HEK293 (cell line): ENCODE data around the gene SLC25A39.

Experiments used
- CTCF ChIA-PET: fragments of 350-600 bp; formaldehyde crosslinking; extraction: SDS; loops from one replicate; lab custom pipeline; 2021; ENCODE audit warnings: antibody characterized with exemption; lab: Yijun Ruan, JAX
- POLR2A ChIA-PET: fragments of 300-600 bp; formaldehyde crosslinking; extraction: SDS; loops from one replicate; lab custom pipeline; 2020; ENCODE audit warnings: antibody characterized with exemption, inconsistent platforms; lab: Yijun Ruan, JAX
- H3K27ac ChIP-seq: fragments of 200-500 bp; sonication (Bioruptor generic); 2 replicates; pipeline ENCODE4 v1.5.1; 2014; ENCODE audit warnings: low read depth, low read length, control low read depth, inconsistent platforms; ENCODE audit errors: extremely low read depth
- H3K36me3 ChIP-seq, 2 experiments: fragments of 200-500 bp in 1 of 2; sonication (Bioruptor generic) in 1 of 2; 1 replicate in 1 of 2; 2 replicates in 1 of 2; pipeline ENCODE4 v1.5.1; 2014 to 2017; ENCODE audit warnings: inconsistent platforms in 2 of 2, low read length in 2 of 2; ENCODE audit not compliant: control insufficient read depth in 2 of 2, insufficient read depth in 1 of 2
- H3K4me1 ChIP-seq: fragments of 200-500 bp; sonication (Bioruptor generic); 2 replicates; pipeline ENCODE4 v1.5.1; 2014; ENCODE audit warnings: mild to moderate bottlenecking, low read length, inconsistent platforms; ENCODE audit not compliant: control insufficient read depth, insufficient read depth
- H3K4me3 ChIP-seq: 2 replicates; pipeline ENCODE4 v1.5.1; 2011; ENCODE audit warnings: low read depth, mild to moderate bottlenecking, control low read depth, low read length, moderate library complexity
- H3K9me3 ChIP-seq: fragments of 200-500 bp; sonication (Bioruptor generic); 2 replicates; pipeline ENCODE4 v1.5.1; 2014; ENCODE audit warnings: low read depth, low read length, inconsistent platforms; ENCODE audit not compliant: control insufficient read depth, insufficient read depth
- BCL11A ChIP-seq: fragments of 450-650 bp; formaldehyde crosslinking; IDR thresholded peaks from 2 replicates; pipeline ENCODE4 v1.5.1; 2016; ENCODE audit warnings: low read depth, missing biosample characterization, missing genetic modification characterization
- BCL11B ChIP-seq: fragments of 450-650 bp; formaldehyde crosslinking; IDR thresholded peaks from 2 replicates; pipeline ENCODE4 v1.5.1; 2016; ENCODE audit warnings: low read depth, missing biosample characterization, missing genetic modification characterization
- GFI1B ChIP-seq: fragments of 450-650 bp; formaldehyde crosslinking; IDR thresholded peaks from 2 replicates; pipeline ENCODE4 v1.5.1; 2016; ENCODE audit warnings: missing biosample characterization, missing genetic modification characterization
- INSM2 ChIP-seq: fragments of 450-650 bp; formaldehyde crosslinking; IDR thresholded peaks from 2 replicates; pipeline ENCODE4 v1.5.1; 2016; ENCODE audit warnings: missing biosample characterization, missing genetic modification characterization
- KLF7 ChIP-seq: fragments of 450-650 bp; formaldehyde crosslinking; IDR thresholded peaks from 2 replicates; pipeline ENCODE4 v1.5.1; 2016; ENCODE audit warnings: missing biosample characterization, missing genetic modification characterization, borderline replicate concordance
- KLF9 ChIP-seq: fragments of 450-650 bp; formaldehyde crosslinking; IDR thresholded peaks from 2 replicates; pipeline ENCODE4 v1.5.1; 2016; ENCODE audit warnings: missing biosample characterization, missing genetic modification characterization, low read depth
- SETDB1 ChIP-seq: IDR thresholded peaks from one replicate; pipeline ENCODE4 v1.6.1; 2017; ENCODE audit warnings: mild to moderate bottlenecking, low read length, moderate library complexity, mixed read lengths; ENCODE audit not compliant: insufficient read length
- ZBTB10 ChIP-seq: fragments of 450-650 bp; formaldehyde crosslinking; IDR thresholded peaks from 2 replicates; pipeline ENCODE4 v1.5.1; 2016; ENCODE audit warnings: missing biosample characterization, missing genetic modification characterization
- ZBTB21 ChIP-seq: fragments of 450-650 bp; formaldehyde crosslinking; IDR thresholded peaks from 2 replicates; pipeline ENCODE4 v1.5.1; 2017; ENCODE audit warnings: missing biosample characterization, missing genetic modification characterization
- ZBTB8A ChIP-seq: fragments of 450-650 bp; formaldehyde crosslinking; IDR thresholded peaks from 2 replicates; pipeline ENCODE4 v1.5.1; 2016; ENCODE audit warnings: missing biosample characterization, missing genetic modification characterization
- ZNF16 ChIP-seq: fragments of 450-650 bp; formaldehyde crosslinking; IDR thresholded peaks from 2 replicates; pipeline ENCODE4 v1.5.1; 2016; ENCODE audit warnings: low read depth, missing biosample characterization, missing genetic modification characterization
- ZNF324 ChIP-seq: fragments of 450-650 bp; formaldehyde crosslinking; IDR thresholded peaks from 2 replicates; pipeline ENCODE4 v1.5.1; 2016; ENCODE audit warnings: missing biosample characterization, missing genetic modification characterization
- ZNF544 ChIP-seq: fragments of 450-650 bp; formaldehyde crosslinking; IDR thresholded peaks from 2 replicates; pipeline ENCODE4 v1.5.0; 2017; ENCODE audit warnings: missing biosample characterization, missing genetic modification characterization
- ZNF548 ChIP-seq: fragments of 450-650 bp; formaldehyde crosslinking; IDR thresholded peaks from 2 replicates; pipeline ENCODE4 v1.5.1; 2016; ENCODE audit warnings: missing biosample characterization, missing genetic modification characterization
- ZNF571 ChIP-seq: fragments of 450-650 bp; formaldehyde crosslinking; IDR thresholded peaks from 2 replicates; pipeline ENCODE4 v1.5.0; 2017; ENCODE audit warnings: missing biosample characterization, missing genetic modification characterization
- ZNF623 ChIP-seq: fragments of 450-650 bp; formaldehyde crosslinking; IDR thresholded peaks from 2 replicates; pipeline ENCODE4 v1.5.1; 2016; ENCODE audit warnings: missing biosample characterization, missing genetic modification characterization
- ZNF645 ChIP-seq: fragments of 450-650 bp; formaldehyde crosslinking; IDR thresholded peaks from 2 replicates; pipeline ENCODE4; 2016; ENCODE audit warnings: missing biosample characterization, missing genetic modification characterization
- ZNF664 ChIP-seq: fragments of 450-650 bp; formaldehyde crosslinking; IDR thresholded peaks from 2 replicates; pipeline ENCODE4 v1.5.1; 2016; ENCODE audit warnings: missing biosample characterization, missing genetic modification characterization
- ZNF777 ChIP-seq: fragments of 450-650 bp; formaldehyde crosslinking; IDR thresholded peaks from 2 replicates; pipeline ENCODE4 v1.5.1; 2017; ENCODE audit warnings: missing biosample characterization, missing genetic modification characterization, borderline replicate concordance
- TF ChIP-seq, protein P1 (sequence below): fragments of 450-650 bp; formaldehyde crosslinking; IDR thresholded peaks from 2 replicates; pipeline ENCODE4 v1.5.1; 2016; ENCODE audit warnings: missing biosample characterization, missing genetic modification characterization

The SLC25A39 gene

GRCh38 chr17:44317545-44317944 is 7.1 kb downstream of the SLC25A39 start:
- no peak overlapping the region for H3K27ac ChIP-seq
- H3K4me1 ChIP-seq: peaks cover 4% of the 10 kb centered on the region; the same call in 1 of the 2 replicates
- H3K4me3 ChIP-seq: no peak overlapping the region
- POLR2A ChIA-PET: interaction anchor here (1.9 to 6.5 kb wide), 4 partner anchors 9 to 126 kb away, joined by 7 to 38 read pairs (median 8); partner anchors contain the start of genes RUNDC3A and UBTF
- H3K36me3 ChIP-seq: peaks cover 3 to 40% of the 10 kb centered on the region in 2 experiments; a peak in 2 of 3 replicates
- no peak for TF ChIP-seq GFI1B
- no peaks in the 10 kb centered on the region for H3K9me3 ChIP-seq
- CTCF ChIA-PET: interaction anchor here (0.9 to 2.1 kb wide), 3 partner anchors 14 to 216 kb away, joined by 4 to 5 read pairs (median 5); no protein-coding TSS in a partner anchor

DNA sequence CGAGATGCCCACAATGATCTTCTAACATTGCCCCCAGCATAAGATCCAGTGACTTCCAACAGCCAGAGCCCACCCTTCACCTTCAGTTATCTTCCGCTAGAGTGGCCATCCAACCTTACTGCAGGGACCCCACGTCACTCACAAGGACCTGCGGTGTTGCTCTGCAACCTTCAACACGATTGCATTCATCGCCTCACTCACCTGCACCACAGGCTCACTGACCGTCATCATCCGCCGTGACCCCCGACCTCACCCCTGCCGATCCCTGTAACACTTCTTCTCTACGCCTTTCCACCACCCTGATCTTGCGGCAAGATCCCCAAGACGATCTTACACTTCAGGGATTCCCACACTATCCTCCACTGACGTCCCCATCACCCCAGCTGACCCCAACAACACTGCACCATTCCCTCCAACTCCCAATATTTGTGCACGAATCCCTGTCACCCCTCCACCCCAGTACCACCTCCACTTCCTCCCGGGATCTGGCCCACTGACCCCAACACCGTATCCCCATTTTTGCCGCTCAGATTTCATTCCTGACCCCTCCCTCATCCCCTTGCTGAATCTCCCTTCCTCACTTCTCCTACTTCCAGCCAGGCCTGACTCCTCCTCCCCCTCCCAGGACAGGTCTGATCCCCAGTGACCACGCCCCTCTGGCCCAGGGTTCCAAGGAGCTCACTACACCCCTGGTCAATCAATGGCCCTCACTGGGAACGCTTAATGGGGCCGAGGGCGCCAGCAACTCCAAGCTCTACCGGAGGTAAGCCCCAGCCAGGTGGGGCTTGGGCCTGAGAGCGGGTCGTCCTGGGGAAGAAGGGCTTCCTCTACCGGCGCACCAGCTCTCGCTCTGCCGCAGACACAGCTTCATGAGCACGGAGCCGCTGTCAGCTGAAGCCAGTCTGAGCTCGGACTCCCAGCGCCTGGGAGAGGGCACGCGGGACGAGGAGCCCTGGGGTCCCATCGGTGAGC is 8.6 kb downstream of the SLC25A39 start:
- CTCF ChIA-PET: interaction anchor here (0.5 to 2.1 kb wide), 8 partner anchors 15 to 252 kb away, joined by 3 to 10 read pairs (median 4); no protein-coding TSS in a partner anchor
- Histone ChIP-seq H3K9me3 (no peaks in the 10 kb centered on the region), H3K27ac (no peak overlapping the region), H3K36me3 (peaks cover 0 to 25% of the 10 kb centered on the region in 2 experiments; a peak in 1 of 3 replicates), H3K4me3 (peak overlapping the region; percentile 12), H3K4me1 (peaks cover 4% of the 10 kb centered on the region; the same call in 1 of the 2 replicates)
- POLR2A ChIA-PET: interaction anchor here (0.5 to 6.5 kb wide), 12 partner anchors 8 to 124 kb away, joined by 3 to 38 read pairs (median 8); partner anchors contain the start of genes ATXN7L3, RUNDC3A, SLC25A39 and UBTF
- peak; percentile 31; the same call in 1 of the 2 replicates for TF ChIP-seq ZBTB21 (tag by site-specific recombination)
- TF ChIP-seq SETDB1: no peak
- 0 out of 2 replicates have a peak, but pooled peaks have one; percentile 10 for TF ChIP-seq ZNF777 (tag by site-specific recombination)
- peak; percentile 84 for TF ChIP-seq BCL11B (tag by site-specific recombination)
- peak; percentile 78 for TF ChIP-seq BCL11A (tag by site-specific recombination)
- no peak for TF ChIP-seq ZNF16
- peak; percentile 50; the same call in 1 of the 2 replicates for TF ChIP-seq KLF9 (tag by site-specific recombination)
- TF ChIP-seq ZNF544 (tag by site-specific recombination): no peak
- no peak for TF ChIP-seq ZBTB8A (tag by site-specific recombination)
- TF ChIP-seq ZNF571 (tag by site-specific recombination): peak; percentile 42; the same call in 1 of the 2 replicates
- TF ChIP-seq ZBTB10 (tag by site-specific recombination): peak; percentile 36; the same call in 1 of the 2 replicates
- TF ChIP-seq ZNF548: 0 out of 2 replicates have a peak, but pooled peaks have one; percentile 5
- peak; percentile 35; the same call in 1 of the 2 replicates for TF ChIP-seq KLF7 (tag by site-specific recombination)
- 0 out of 2 replicates have a peak, but pooled peaks have one; percentile 17 for TF ChIP-seq INSM2 (tag by site-specific recombination)
- 0 out of 2 replicates have a peak, but pooled peaks have one; percentile 7 for TF ChIP-seq ZNF324
- no peak for TF ChIP-seq ZNF664 (tag by site-specific recombination)
- TF ChIP-seq ZNF623 (tag by site-specific recombination): no peak
- TF ChIP-seq ZNF645 (tag by site-specific recombination): peak; percentile 6; the same call in 1 of the 2 replicates
- TF ChIP-seq, protein P1, sequence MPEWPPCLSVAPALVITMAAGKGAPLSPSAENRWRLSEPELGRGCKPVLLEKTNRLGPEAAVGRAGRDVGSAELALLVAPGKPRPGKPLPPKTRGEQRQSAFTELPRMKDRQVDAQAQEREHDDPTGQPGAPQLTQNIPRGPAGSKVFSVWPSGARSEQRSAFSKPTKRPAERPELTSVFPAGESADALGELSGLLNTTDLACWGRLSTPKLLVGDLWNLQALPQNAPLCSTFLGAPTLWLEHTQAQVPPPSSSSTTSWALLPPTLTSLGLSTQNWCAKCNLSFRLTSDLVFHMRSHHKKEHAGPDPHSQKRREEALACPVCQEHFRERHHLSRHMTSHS: no peak
